ENCODE measurements around the gene EFR3B. TPM values are rescaled to one million over a fixed set of nuclear protein-coding genes. Genes with fewer than 3 reads are reported as not detected.

The EFR3B gene
- total RNA-seq, 1 experiment from 2014 or later = 8.9 TPM

DNA sequence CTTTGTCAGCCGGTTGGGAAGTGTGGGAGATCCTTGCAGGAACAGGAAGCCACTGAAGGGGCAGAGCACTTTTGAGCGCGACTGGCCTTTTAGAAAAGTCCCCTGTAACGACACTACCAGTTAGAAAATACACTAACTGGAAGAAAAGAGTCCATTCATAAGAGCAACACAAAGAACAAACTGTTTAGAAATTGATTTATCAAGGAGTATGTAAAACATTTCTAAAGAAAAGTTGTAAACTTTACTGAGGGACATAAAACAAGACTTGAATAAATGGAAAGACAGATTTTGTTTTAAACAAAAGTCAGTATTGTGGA is 156.3 kb downstream of the EFR3B start (continued):
- TF ChIP-seq, protein P1, sequence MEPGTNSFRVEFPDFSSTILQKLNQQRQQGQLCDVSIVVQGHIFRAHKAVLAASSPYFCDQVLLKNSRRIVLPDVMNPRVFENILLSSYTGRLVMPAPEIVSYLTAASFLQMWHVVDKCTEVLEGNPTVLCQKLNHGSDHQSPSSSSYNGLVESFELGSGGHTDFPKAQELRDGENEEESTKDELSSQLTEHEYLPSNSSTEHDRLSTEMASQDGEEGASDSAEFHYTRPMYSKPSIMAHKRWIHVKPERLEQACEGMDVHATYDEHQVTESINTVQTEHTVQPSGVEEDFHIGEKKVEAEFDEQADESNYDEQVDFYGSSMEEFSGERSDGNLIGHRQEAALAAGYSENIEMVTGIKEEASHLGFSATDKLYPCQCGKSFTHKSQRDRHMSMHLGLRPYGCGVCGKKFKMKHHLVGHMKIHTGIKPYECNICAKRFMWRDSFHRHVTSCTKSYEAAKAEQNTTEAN (CRISPR knock-in tag; IDR thresholded peaks at IDR 0.05) = no peak
- TF ChIP-seq, protein P2, sequence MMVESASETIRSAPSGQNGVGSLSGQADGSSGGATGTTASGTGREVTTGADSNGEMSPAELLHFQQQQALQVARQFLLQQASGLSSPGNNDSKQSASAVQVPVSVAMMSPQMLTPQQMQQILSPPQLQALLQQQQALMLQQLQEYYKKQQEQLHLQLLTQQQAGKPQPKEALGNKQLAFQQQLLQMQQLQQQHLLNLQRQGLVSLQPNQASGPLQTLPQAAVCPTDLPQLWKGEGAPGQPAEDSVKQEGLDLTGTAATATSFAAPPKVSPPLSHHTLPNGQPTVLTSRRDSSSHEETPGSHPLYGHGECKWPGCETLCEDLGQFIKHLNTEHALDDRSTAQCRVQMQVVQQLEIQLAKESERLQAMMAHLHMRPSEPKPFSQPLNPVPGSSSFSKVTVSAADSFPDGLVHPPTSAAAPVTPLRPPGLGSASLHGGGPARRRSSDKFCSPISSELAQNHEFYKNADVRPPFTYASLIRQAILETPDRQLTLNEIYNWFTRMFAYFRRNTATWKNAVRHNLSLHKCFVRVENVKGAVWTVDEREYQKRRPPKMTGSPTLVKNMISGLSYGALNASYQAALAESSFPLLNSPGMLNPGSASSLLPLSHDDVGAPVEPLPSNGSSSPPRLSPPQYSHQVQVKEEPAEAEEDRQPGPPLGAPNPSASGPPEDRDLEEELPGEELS (CRISPR knock-in tag; IDR thresholded peaks at IDR 0.05) = no peak

DNA sequence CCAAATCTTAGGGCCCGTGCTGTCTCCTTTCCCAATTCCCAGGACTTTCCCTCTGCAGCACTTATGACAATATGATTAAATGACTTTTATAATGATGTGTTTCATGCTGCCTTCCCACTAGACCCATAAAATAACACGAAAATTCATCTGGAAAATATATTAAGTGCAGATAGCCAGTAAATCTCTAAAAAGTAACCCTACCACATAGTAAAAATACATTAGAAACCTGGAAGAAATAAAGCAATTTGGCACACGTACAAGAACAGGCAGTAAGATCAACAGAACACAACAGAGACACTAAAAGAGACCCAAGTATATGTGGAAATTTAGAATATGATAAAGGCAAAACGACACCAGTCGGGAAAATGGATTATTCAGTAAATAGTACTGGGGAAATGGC is 156.7 kb downstream of the EFR3B start:
- ChIA-PET POLR2A (no interaction called here), CTCF (no interaction called here)
- ATAC-seq = no peak
- Mint-ChIP-seq H3K27me3 (ENCODE audit: low read depth) (no peaks in the 10 kb centered on the region; the same call in 1 of the 2 replicates), H3K9me3 (no peaks in the 10 kb centered on the region), H3K4me1 (peaks cover 8% of the 10 kb centered on the region), H3K27ac (no peak overlapping the region), H3K36me3 (no peaks in the 10 kb centered on the region), H3K4me3 (no peak overlapping the region)
- no peak for TF ChIP-seq GRHL2 (CRISPR knock-in tag; IDR thresholded peaks at IDR 0.05; ENCODE audit: insufficient replicate concordance, severe bottlenecking)
- TF ChIP-seq, protein P3, sequence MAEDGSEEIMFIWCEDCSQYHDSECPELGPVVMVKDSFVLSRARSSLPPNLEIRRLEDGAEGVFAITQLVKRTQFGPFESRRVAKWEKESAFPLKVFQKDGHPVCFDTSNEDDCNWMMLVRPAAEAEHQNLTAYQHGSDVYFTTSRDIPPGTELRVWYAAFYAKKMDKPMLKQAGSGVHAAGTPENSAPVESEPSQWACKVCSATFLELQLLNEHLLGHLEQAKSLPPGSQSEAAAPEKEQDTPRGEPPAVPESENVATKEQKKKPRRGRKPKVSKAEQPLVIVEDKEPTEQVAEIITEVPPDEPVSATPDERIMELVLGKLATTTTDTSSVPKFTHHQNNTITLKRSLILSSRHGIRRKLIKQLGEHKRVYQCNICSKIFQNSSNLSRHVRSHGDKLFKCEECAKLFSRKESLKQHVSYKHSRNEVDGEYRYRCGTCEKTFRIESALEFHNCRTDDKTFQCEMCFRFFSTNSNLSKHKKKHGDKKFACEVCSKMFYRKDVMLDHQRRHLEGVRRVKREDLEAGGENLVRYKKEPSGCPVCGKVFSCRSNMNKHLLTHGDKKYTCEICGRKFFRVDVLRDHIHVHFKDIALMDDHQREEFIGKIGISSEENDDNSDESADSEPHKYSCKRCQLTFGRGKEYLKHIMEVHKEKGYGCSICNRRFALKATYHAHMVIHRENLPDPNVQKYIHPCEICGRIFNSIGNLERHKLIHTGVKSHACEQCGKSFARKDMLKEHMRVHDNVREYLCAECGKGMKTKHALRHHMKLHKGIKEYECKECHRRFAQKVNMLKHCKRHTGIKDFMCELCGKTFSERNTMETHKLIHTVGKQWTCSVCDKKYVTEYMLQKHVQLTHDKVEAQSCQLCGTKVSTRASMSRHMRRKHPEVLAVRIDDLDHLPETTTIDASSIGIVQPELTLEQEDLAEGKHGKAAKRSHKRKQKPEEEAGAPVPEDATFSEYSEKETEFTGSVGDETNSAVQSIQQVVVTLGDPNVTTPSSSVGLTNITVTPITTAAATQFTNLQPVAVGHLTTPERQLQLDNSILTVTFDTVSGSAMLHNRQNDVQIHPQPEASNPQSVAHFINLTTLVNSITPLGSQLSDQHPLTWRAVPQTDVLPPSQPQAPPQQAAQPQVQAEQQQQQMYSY (CRISPR knock-in tag; IDR thresholded peaks at IDR 0.05) = no peak
- TF ChIP-seq MYBL2 (CRISPR knock-in tag; IDR thresholded peaks at IDR 0.05) = no peak
- TF ChIP-seq, protein P4, sequence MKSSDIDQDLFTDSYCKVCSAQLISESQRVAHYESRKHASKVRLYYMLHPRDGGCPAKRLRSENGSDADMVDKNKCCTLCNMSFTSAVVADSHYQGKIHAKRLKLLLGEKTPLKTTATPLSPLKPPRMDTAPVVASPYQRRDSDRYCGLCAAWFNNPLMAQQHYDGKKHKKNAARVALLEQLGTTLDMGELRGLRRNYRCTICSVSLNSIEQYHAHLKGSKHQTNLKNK (CRISPR knock-in tag; IDR thresholded peaks at IDR 0.05) = no peak
- TF ChIP-seq, protein P5, sequence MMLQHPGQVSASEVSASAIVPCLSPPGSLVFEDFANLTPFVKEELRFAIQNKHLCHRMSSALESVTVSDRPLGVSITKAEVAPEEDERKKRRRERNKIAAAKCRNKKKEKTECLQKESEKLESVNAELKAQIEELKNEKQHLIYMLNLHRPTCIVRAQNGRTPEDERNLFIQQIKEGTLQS (CRISPR knock-in tag; conservative IDR thresholded peaks at IDR 0.05) = no peak
- TF ChIP-seq, protein P6, sequence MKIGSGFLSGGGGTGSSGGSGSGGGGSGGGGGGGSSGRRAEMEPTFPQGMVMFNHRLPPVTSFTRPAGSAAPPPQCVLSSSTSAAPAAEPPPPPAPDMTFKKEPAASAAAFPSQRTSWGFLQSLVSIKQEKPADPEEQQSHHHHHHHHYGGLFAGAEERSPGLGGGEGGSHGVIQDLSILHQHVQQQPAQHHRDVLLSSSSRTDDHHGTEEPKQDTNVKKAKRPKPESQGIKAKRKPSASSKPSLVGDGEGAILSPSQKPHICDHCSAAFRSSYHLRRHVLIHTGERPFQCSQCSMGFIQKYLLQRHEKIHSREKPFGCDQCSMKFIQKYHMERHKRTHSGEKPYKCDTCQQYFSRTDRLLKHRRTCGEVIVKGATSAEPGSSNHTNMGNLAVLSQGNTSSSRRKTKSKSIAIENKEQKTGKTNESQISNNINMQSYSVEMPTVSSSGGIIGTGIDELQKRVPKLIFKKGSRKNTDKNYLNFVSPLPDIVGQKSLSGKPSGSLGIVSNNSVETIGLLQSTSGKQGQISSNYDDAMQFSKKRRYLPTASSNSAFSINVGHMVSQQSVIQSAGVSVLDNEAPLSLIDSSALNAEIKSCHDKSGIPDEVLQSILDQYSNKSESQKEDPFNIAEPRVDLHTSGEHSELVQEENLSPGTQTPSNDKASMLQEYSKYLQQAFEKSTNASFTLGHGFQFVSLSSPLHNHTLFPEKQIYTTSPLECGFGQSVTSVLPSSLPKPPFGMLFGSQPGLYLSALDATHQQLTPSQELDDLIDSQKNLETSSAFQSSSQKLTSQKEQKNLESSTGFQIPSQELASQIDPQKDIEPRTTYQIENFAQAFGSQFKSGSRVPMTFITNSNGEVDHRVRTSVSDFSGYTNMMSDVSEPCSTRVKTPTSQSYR (CRISPR knock-in tag; IDR thresholded peaks at IDR 0.05) = no peak
- no peak for TF ChIP-seq FOXJ3 (CRISPR knock-in tag; IDR thresholded peaks at IDR 0.05; ENCODE audit: borderline replicate concordance)
- TF ChIP-seq, protein P7, sequence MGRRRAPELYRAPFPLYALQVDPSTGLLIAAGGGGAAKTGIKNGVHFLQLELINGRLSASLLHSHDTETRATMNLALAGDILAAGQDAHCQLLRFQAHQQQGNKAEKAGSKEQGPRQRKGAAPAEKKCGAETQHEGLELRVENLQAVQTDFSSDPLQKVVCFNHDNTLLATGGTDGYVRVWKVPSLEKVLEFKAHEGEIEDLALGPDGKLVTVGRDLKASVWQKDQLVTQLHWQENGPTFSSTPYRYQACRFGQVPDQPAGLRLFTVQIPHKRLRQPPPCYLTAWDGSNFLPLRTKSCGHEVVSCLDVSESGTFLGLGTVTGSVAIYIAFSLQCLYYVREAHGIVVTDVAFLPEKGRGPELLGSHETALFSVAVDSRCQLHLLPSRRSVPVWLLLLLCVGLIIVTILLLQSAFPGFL (CRISPR knock-in tag; IDR thresholded peaks at IDR 0.05; ENCODE audit: borderline replicate concordance) = no peak
- no peak for TF ChIP-seq ELF4 (CRISPR knock-in tag; IDR thresholded peaks at IDR 0.05; ENCODE audit: low read depth)
- no peak for DNase-seq (ENCODE audit: low spot score)

All from WTC11 (cell line).